ENCODE results near the gene MMEL1. TPM values are rescaled to one million over a fixed set of nuclear protein-coding genes. Genes with fewer than 3 reads are reported as not detected.

MMEL1 gene
- total RNA-seq, 1 experiment from 2014 or later = 0.46 TPM

GRCh38 chr1:2544875-2545640 lies 87.8 kb downstream of the MMEL1 start:
- Histone ChIP-seq H3K27ac (ENCODE audit: low read length) (peak overlapping the region; percentile 70), H3K27me3 (ENCODE audit: control insufficient read depth, insufficient read depth, low read length) (no peaks in the 10 kb centered on the region), H3K9me3 (ENCODE audit: control insufficient read depth, insufficient read depth, low read depth, low read length) (no peaks in the 10 kb centered on the region), H3K36me3 (ENCODE audit: control insufficient read depth, insufficient read depth, low read length) (no peaks in the 10 kb centered on the region), H3K4me3 (ENCODE audit: low read depth in 2 of 2, low read length in 2 of 2) (no peak overlapping the region), H3K4me1 (ENCODE audit: control insufficient read depth, insufficient read depth, low read length) (peaks cover 57% of the 10 kb centered on the region)
- TF ChIP-seq TCF7L2 (IDR thresholded peaks at IDR 0.05; ENCODE audit: low read depth, low read length) (no peak), REST (IDR thresholded peaks at IDR 0.05; ENCODE audit: insufficient read depth in 1 of 2, low read depth in 2 of 2, low read length in 1 of 2) (no peak), POLR2AphosphoS5 (IDR thresholded peaks at IDR 0.05; ENCODE audit: low read depth, low read length) (no peak), SIN3A (IDR thresholded peaks at IDR 0.05; ENCODE audit: borderline replicate concordance, insufficient read depth, low read depth, low read length) (no peak), CTCF (IDR thresholded peaks at IDR 0.05) (no peak)
- no TSS peak for BruUV-seq (replicated peaks)
- intact Hi-C loops (cut with micrococcal nuclease; ENCODE audit: unreplicated experiment) (loop anchor here (10.0 kb wide), 1 partner anchor 80 kb away; no protein-coding TSS in a partner anchor), in situ Hi-C loops (cut with HindIII; ENCODE audit: low pct_unique_long_range_greater_than_20kb, low sequenced_read_pairs) (no loop called here)
- ChIA-PET CTCF (interaction anchor here (0.6 to 1.3 kb wide), 3 partner anchors 11 to 76 kb away, joined by 3 to 8 read pairs (median 4); partner anchors contain the start of gene TNFRSF14), POLR2A (no interaction called here)
- DNase-seq (ENCODE audit: low read depth, low spot score) = no peak
- ATAC-seq = no peak

- no peak overlapping the region for H3K4me3 ChIP-seq (ENCODE audit: low read depth in 2 of 2, low read length in 2 of 2)
- ChIA-PET CTCF (interaction anchor here (0.5 to 1.3 kb wide), 5 partner anchors 12 to 130 kb away, joined by 3 to 8 read pairs (median 4); partner anchors contain the start of gene TNFRSF14), POLR2A (no interaction called here)
- DNase-seq (ENCODE audit: low read depth, low spot score) (no peak), ATAC-seq (peak; percentile 19; the same call in 1 of the 2 replicates)
- BruUV-seq (replicated peaks) = no TSS peak
- in situ Hi-C loops (cut with HindIII; ENCODE audit: low pct_unique_long_range_greater_than_20kb, low sequenced_read_pairs) = no loop called here
- no peaks in the 10 kb centered on the region for H3K27me3 ChIP-seq (ENCODE audit: control insufficient read depth, insufficient read depth, low read length)
- intact Hi-C loops (cut with micrococcal nuclease; ENCODE audit: unreplicated experiment) = loop anchor here (10.0 kb wide), 1 partner anchor 79 kb away; no protein-coding TSS in a partner anchor
- TF ChIP-seq CTCF (IDR thresholded peaks at IDR 0.05) (no peak), TCF7L2 (IDR thresholded peaks at IDR 0.05; ENCODE audit: low read depth, low read length) (no peak), POLR2AphosphoS5 (IDR thresholded peaks at IDR 0.05; ENCODE audit: low read depth, low read length) (no peak), SIN3A (IDR thresholded peaks at IDR 0.05; ENCODE audit: borderline replicate concordance, insufficient read depth, low read depth, low read length) (no peak), REST (IDR thresholded peaks at IDR 0.05; ENCODE audit: insufficient read depth in 1 of 2, low read depth in 2 of 2, low read length in 1 of 2) (no peak)
- peaks cover 57% of the 10 kb centered on the region for H3K4me1 ChIP-seq (ENCODE audit: control insufficient read depth, insufficient read depth, low read length)
- H3K27ac ChIP-seq (ENCODE audit: low read length) = peak overlapping the region; percentile 70
- no peaks in the 10 kb centered on the region for H3K9me3 ChIP-seq (ENCODE audit: control insufficient read depth, insufficient read depth, low read depth, low read length)
- no peaks in the 10 kb centered on the region for H3K36me3 ChIP-seq (ENCODE audit: control insufficient read depth, insufficient read depth, low read length)
Measured at GRCh38 chr1:2544093-2544874, 88.5 kb downstream of the MMEL1 start.

Data from Panc1 (cell line).